Neutrophil (primary cell): ENCODE measurements around the gene CD19.
"Not testable (repeated sequence)": the region's sequence is repeated elsewhere in the genome, so short reads cannot be mapped to it uniquely, and the experiment has no call there.

Experiments used
- H3K27ac ChIP-seq: fragments of 200-600 bp; sonication (generic); 2 replicates; pipeline ENCODE4 v1.5.1; 2016; ENCODE audit warnings: mild to moderate bottlenecking, moderate library complexity
- H3K27me3 ChIP-seq: fragments of 200-600 bp; sonication (generic); 2 replicates; pipeline ENCODE4 v1.6.0; 2016; ENCODE audit warnings: mild to moderate bottlenecking
- H3K36me3 ChIP-seq: fragments of 200-600 bp; sonication (generic); 2 replicates; pipeline ENCODE4 v1.5.1; 2017
- H3K4me1 ChIP-seq, 2 experiments: fragments of 200-600 bp in 1 of 2; sonication (generic) in 1 of 2; 1 replicate in 1 of 2; 2 replicates in 1 of 2; pipeline versions ENCODE4 v1.5.1 to v1.6.1; 2013 to 2016; ENCODE audit warnings: low read depth in 1 of 2, low read length in 1 of 2, mild to moderate bottlenecking in 1 of 2, moderate library complexity in 1 of 2; ENCODE audit not compliant: control insufficient read depth in 1 of 2, insufficient read depth in 1 of 2
- H3K4me3 ChIP-seq, 2 experiments: fragments of 200-600 bp in 1 of 2; sonication (generic) in 1 of 2; 1 replicate in 1 of 2; 2 replicates in 1 of 2; pipeline ENCODE4 v1.5.1; 2013 to 2016; ENCODE audit warnings: low read depth in 1 of 2, low read length in 1 of 2, mild to moderate bottlenecking in 1 of 2, moderate library complexity in 1 of 2
- H3K9me3 ChIP-seq: fragments of 200-600 bp; sonication (generic); 2 replicates; pipeline ENCODE4 v1.5.1; 2016
- CTCF ChIP-seq: fragments of 200-600 bp; sonication (generic); IDR thresholded peaks from 2 replicates; pipeline ENCODE4 v1.5.1; 2016; ENCODE audit warnings: antibody characterized with exemption

Gene CD19

GRCh38 chr16:28938721-28939120, 7.0 kb downstream of the CD19 start:
- H3K4me3 ChIP-seq = no peak overlapping the region

GRCh38 chr16:28939825-28940224, 8.1 kb downstream of the CD19 start:
- peaks cover 11 to 12% of the 10 kb centered on the region in 2 experiments for H3K4me1 ChIP-seq
- not testable (repeated sequence) for H3K27me3 ChIP-seq, H3K36me3 ChIP-seq, H3K27ac ChIP-seq, H3K9me3 ChIP-seq, H3K4me3 ChIP-seq

More at GRCh38 chr16:28938721-28939120, 7.0 kb downstream of the CD19 start:
- no peaks in the 10 kb centered on the region for H3K9me3 ChIP-seq
- no peaks in the 10 kb centered on the region for H3K27me3 ChIP-seq
- H3K36me3 ChIP-seq = no peaks in the 10 kb centered on the region
- no peak for TF ChIP-seq CTCF
- peaks cover 11 to 12% of the 10 kb centered on the region in 2 experiments for H3K4me1 ChIP-seq
- H3K27ac ChIP-seq = no peak overlapping the region

GRCh38 chr16:28943281-28943680, 11.5 kb downstream of the CD19 start:
- no peaks in the 10 kb centered on the region for H3K36me3 ChIP-seq
- no peak for TF ChIP-seq CTCF
- H3K27me3 ChIP-seq = peaks cover 9% of the 10 kb centered on the region
- H3K4me1 ChIP-seq = peaks cover 8% of the 10 kb centered on the region in 2 experiments
- H3K4me3 ChIP-seq = no peak overlapping the region
- H3K9me3 ChIP-seq = no peaks in the 10 kb centered on the region
- no peak overlapping the region for H3K27ac ChIP-seq

- Histone ChIP-seq H3K9me3 (no peaks in the 10 kb centered on the region), H3K36me3 (no peaks in the 10 kb centered on the region), H3K4me3 (no peak overlapping the region), H3K27me3 (peaks cover 9% of the 10 kb centered on the region), H3K27ac (no peak overlapping the region), H3K4me1 (peaks cover 17 to 19% of the 10 kb centered on the region in 2 experiments)
- TF ChIP-seq CTCF = no peak
Measured at GRCh38 chr16:28946681-28947080, 14.9 kb downstream of the CD19 start.

GRCh38 chr16:28950648-28951409, 19.1 kb downstream of the CD19 start, which contains the start of gene NFATC2IP:
TSS of gene NFATC2IP (plus strand) at chr16:28950937. CDS start at chr16:28951012, 75 bp downstream.
- peaks cover 9% of the 10 kb centered on the region for H3K27me3 ChIP-seq
- H3K27ac ChIP-seq = peak within 1 kb of the TSS; percentile 80
- H3K4me1 ChIP-seq = peaks cover 17 to 18% of the 10 kb centered on the region in 2 experiments
- H3K9me3 ChIP-seq = no peaks in the 10 kb centered on the region
- TF ChIP-seq CTCF = peak; percentile 29
- peaks cover 20% of the 10 kb centered on the region for H3K36me3 ChIP-seq
- H3K4me3 ChIP-seq = peak within 1 kb of the TSS; percentile 79 to 95

- peaks cover 16% of the 10 kb centered on the region in 2 experiments for H3K4me1 ChIP-seq
- H3K27me3 ChIP-seq = peaks cover 9% of the 10 kb centered on the region
- no peaks in the 10 kb centered on the region for H3K9me3 ChIP-seq
- H3K4me3 ChIP-seq = peak overlapping the region; percentile 79 to 95
- H3K36me3 ChIP-seq = peaks cover 27% of the 10 kb centered on the region
- no peak for TF ChIP-seq CTCF
- peak overlapping the region; percentile 80 for H3K27ac ChIP-seq
Measured at GRCh38 chr16:28951410-28951943, 19.7 kb downstream of the CD19 start.
